ENCODE data around the gene C4orf54. TPM values are rescaled to one million over a fixed set of nuclear protein-coding genes. Genes with fewer than 3 reads are reported as not detected.

The C4orf54 gene
- total RNA-seq, 1 donor from 2014 or later: not detected

Other genes starting within 250 kb of the C4orf54 start
- gene ADH7, start 222.5 kb downstream of the C4orf54 start, total RNA-seq: not detected in 2 replicates
- not detected in 2 replicates for gene C4orf17, start 146.8 kb downstream of the C4orf54 start, total RNA-seq
- 7.9 and 8.4 TPM in 2 replicates for gene TRMT10A, start 93.8 kb downstream of the C4orf54 start, total RNA-seq
- gene MTTP, start 83.0 kb downstream of the C4orf54 start, total RNA-seq: not detected in 2 replicates
- gene DAPP1, start 159.0 kb upstream of the C4orf54 start, total RNA-seq: 21.4 and 23.6 TPM in 2 replicates
- 27.1 and 28.8 TPM in 2 replicates for gene LAMTOR3, start 236.6 kb upstream of the C4orf54 start, total RNA-seq